GM19328 (cell line): Measurements from ENCODE around the gene SFXN4.

ENCODE experiments used
- ATAC-seq: cut with Tn5 transposase; IDR thresholded peaks from one replicate; pipeline ENCODE4 v1.9.1; 2021; ENCODE audit warnings: mild to moderate bottlenecking, moderate library complexity; ENCODE audit not compliant: unreplicated experiment

The SFXN4 gene

GRCh38 chr10:119165171-119166117, at the start of gene SFXN4:
TSS of gene SFXN4 (minus strand) at chr10:119165714. CDS start at chr10:119165647, 67 bp downstream.
- peak; percentile 92 for ATAC-seq

- no peak for ATAC-seq
Measured at GRCh38 chr10:119211625-119212441, 46.3 kb upstream of the SFXN4 start.

- ATAC-seq = no peak
Measured at GRCh38 chr10:119211176-119211575, 45.7 kb upstream of the SFXN4 start.

GRCh38 chr10:119210633-119211032, 45.1 kb upstream of the SFXN4 start:
- ATAC-seq = no peak

GRCh38 chr10:119209736-119210355, 44.3 kb upstream of the SFXN4 start:
- ATAC-seq = no peak

- no peak for ATAC-seq
Measured at GRCh38 chr10:119209035-119209735, 43.7 kb upstream of the SFXN4 start.

- no peak for ATAC-seq
Measured at GRCh38 chr10:119208553-119208940, 43.0 kb upstream of the SFXN4 start.

GRCh38 chr10:119207713-119208552, 42.4 kb upstream of the SFXN4 start:
- ATAC-seq = peak; percentile 1

- ATAC-seq = peak; percentile 73
Measured at GRCh38 chr10:119207366-119207666, 41.8 kb upstream of the SFXN4 start, which contains the start of gene GRK5. TSS of gene GRK5 (plus strand) at chr10:119207571. CDS start at chr10:119207918, 347 bp downstream.

GRCh38 chr10:119206603-119207365, 41.3 kb upstream of the SFXN4 start:
- peak; percentile 52 for ATAC-seq

- ATAC-seq = no peak
Measured at GRCh38 chr10:119205894-119206602, 40.5 kb upstream of the SFXN4 start.

- no peak for ATAC-seq
Measured at GRCh38 chr10:119203006-119203405, 37.5 kb upstream of the SFXN4 start.

GRCh38 chr10:119201233-119201632, 35.7 kb upstream of the SFXN4 start:
- no peak for ATAC-seq

GRCh38 chr10:119199231-119199992, 33.9 kb upstream of the SFXN4 start:
- ATAC-seq = no peak

- no peak for ATAC-seq
Measured at GRCh38 chr10:119198438-119198837, 32.9 kb upstream of the SFXN4 start.

- ATAC-seq = no peak
Measured at GRCh38 chr10:119197921-119198320, 32.4 kb upstream of the SFXN4 start.

GRCh38 chr10:119191881-119192280, 26.4 kb upstream of the SFXN4 start:
- no peak for ATAC-seq
